ENCODE data around the gene FRAS1. TPM values are rescaled to one million over a fixed set of nuclear protein-coding genes. Genes with fewer than 3 reads are reported as not detected.

The FRAS1 gene
- total and polyA plus RNA-seq, 4 experiments from 2014 or later: not detected

- POLR2A ChIA-PET (ENCODE audit: partially characterized antibody): no interaction called here
- Mint-ChIP-seq H3K27ac (no peak overlapping the region), H3K36me3 (no peaks in the 10 kb centered on the region), H3K27me3 (peaks cover 6 to 9% of the 10 kb centered on the region in 2 donors), H3K4me3 (no peak overlapping the region), H3K9me3 (peaks cover 0 to 2% (median 0%) of the 10 kb centered on the region in 8 donors), H3K4me1 (no peaks in the 10 kb centered on the region)
- Histone ChIP-seq H3K27ac (ENCODE audit: low read depth, low read length) (no peak overlapping the region), H3K9me3 (ENCODE audit: control insufficient read depth in 1 of 2, low read length in 2 of 2) (no peaks in the 10 kb centered on the region), H3K27me3 (ENCODE audit: insufficient read depth, low read length) (no peaks in the 10 kb centered on the region), H3K4me1 (ENCODE audit: insufficient read depth, low read length) (no peaks in the 10 kb centered on the region), H3K36me3 (ENCODE audit: insufficient read depth, low read length) (no peaks in the 10 kb centered on the region), H3K4me3 (ENCODE audit: low read length in 2 of 2) (no peak overlapping the region)
- no peak for DNase-seq
- CTCF ChIA-PET (ENCODE audit: partially characterized antibody): no interaction called here
- intact Hi-C loops (cut with micrococcal nuclease): no loop called here
These were observed 470.4 kb downstream of the FRAS1 start for GRCh38 chr4:78527555-78527954.

DNA sequence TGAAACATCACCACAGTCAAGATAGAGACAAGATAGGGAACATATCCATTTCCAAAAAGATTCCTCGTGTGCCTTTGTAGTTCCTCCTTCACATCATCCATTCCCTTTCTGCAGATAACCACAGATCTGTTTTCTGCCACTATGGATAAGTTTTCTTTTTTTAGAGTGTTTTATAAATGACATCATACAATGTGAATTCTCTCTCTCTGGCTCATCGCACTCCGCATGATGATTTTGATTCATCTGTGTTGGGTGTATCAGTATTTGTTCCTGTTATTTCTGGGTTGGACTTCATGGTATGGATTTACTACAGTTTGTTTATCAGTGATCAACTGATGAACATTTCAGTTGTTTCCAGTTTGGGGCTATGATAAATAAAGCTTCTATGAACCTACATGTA lies 471.2 kb downstream of the FRAS1 start:
- H3K27me3 Mint-ChIP-seq: peaks cover 6 to 9% of the 10 kb centered on the region in 2 donors
- DNase-seq: no peak
- H3K9me3 Mint-ChIP-seq: peaks cover 0 to 2% (median 0%) of the 10 kb centered on the region in 8 donors
- ChIA-PET CTCF (ENCODE audit: partially characterized antibody) (interaction anchor here (0.5 kb wide), 1 partner anchor 331 kb away, joined by 3 read pairs; no protein-coding TSS in a partner anchor), POLR2A (ENCODE audit: partially characterized antibody) (no interaction called here)
- Histone ChIP-seq H3K27me3 (ENCODE audit: insufficient read depth, low read length) (no peaks in the 10 kb centered on the region), H3K36me3 (ENCODE audit: insufficient read depth, low read length) (no peaks in the 10 kb centered on the region), H3K9me3 (ENCODE audit: control insufficient read depth in 1 of 2, low read length in 2 of 2) (no peaks in the 10 kb centered on the region), H3K4me1 (ENCODE audit: insufficient read depth, low read length) (no peaks in the 10 kb centered on the region), H3K27ac (ENCODE audit: low read depth, low read length) (no peak overlapping the region), H3K4me3 (ENCODE audit: low read length in 2 of 2) (no peak overlapping the region)
- intact Hi-C loops (cut with micrococcal nuclease): no loop called here
- no peak overlapping the region for H3K27ac Mint-ChIP-seq
- no peaks in the 10 kb centered on the region for H3K36me3 Mint-ChIP-seq
- no peaks in the 10 kb centered on the region for H3K4me1 Mint-ChIP-seq
- H3K4me3 Mint-ChIP-seq: no peak overlapping the region

- H3K27me3 Mint-ChIP-seq: peaks cover 2 to 4% of the 10 kb centered on the region in 2 donors
- H3K27me3 ChIP-seq (ENCODE audit: insufficient read depth, low read length): no peaks in the 10 kb centered on the region
- ChIA-PET CTCF (ENCODE audit: partially characterized antibody) (no interaction called here), POLR2A (ENCODE audit: partially characterized antibody) (no interaction called here)
- no peak overlapping the region for H3K27ac ChIP-seq (ENCODE audit: low read depth, low read length)
- H3K36me3 Mint-ChIP-seq: no peaks in the 10 kb centered on the region
- H3K4me1 Mint-ChIP-seq: no peaks in the 10 kb centered on the region
- no peaks in the 10 kb centered on the region for H3K9me3 ChIP-seq (ENCODE audit: control insufficient read depth in 1 of 2, low read length in 2 of 2)
- no peaks in the 10 kb centered on the region for H3K36me3 ChIP-seq (ENCODE audit: insufficient read depth, low read length)
- H3K4me1 ChIP-seq (ENCODE audit: insufficient read depth, low read length): no peaks in the 10 kb centered on the region
- no peak overlapping the region for H3K4me3 Mint-ChIP-seq
- H3K4me3 ChIP-seq (ENCODE audit: low read length in 2 of 2): no peak overlapping the region
- H3K9me3 Mint-ChIP-seq: peaks cover 0 to 2% (median 0%) of the 10 kb centered on the region in 8 donors
- intact Hi-C loops (cut with micrococcal nuclease): no loop called here
- H3K27ac Mint-ChIP-seq: no peak overlapping the region
- no peak for DNase-seq
These were observed 472.6 kb downstream of the FRAS1 start for GRCh38 chr4:78529569-78530209.

- intact Hi-C loops (cut with micrococcal nuclease): no loop called here
- Histone ChIP-seq H3K27ac (ENCODE audit: low read depth, low read length) (no peak overlapping the region), H3K27me3 (ENCODE audit: insufficient read depth, low read length) (no peaks in the 10 kb centered on the region), H3K4me1 (ENCODE audit: insufficient read depth, low read length) (no peaks in the 10 kb centered on the region), H3K36me3 (ENCODE audit: insufficient read depth, low read length) (no peaks in the 10 kb centered on the region), H3K4me3 (ENCODE audit: low read length in 2 of 2) (no peak overlapping the region), H3K9me3 (ENCODE audit: control insufficient read depth in 1 of 2, low read length in 2 of 2) (no peaks in the 10 kb centered on the region)
- no peaks in the 10 kb centered on the region for H3K4me1 Mint-ChIP-seq
- POLR2A ChIA-PET (ENCODE audit: partially characterized antibody): no interaction called here
- peaks cover 5 to 10% of the 10 kb centered on the region in 2 donors for H3K27me3 Mint-ChIP-seq
- DNase-seq: no peak
- no peak overlapping the region for H3K4me3 Mint-ChIP-seq
- CTCF ChIA-PET (ENCODE audit: partially characterized antibody): no interaction called here
- H3K36me3 Mint-ChIP-seq: no peaks in the 10 kb centered on the region
- H3K9me3 Mint-ChIP-seq: peaks cover 0 to 4% (median 0%) of the 10 kb centered on the region in 8 donors
- H3K27ac Mint-ChIP-seq: no peak overlapping the region
These were observed 474.9 kb downstream of the FRAS1 start for GRCh38 chr4:78532046-78532445.

GRCh38 chr4:78533854-78534253 lies 476.7 kb downstream of the FRAS1 start:
- POLR2A ChIA-PET (ENCODE audit: partially characterized antibody): no interaction called here
- Histone ChIP-seq H3K27me3 (ENCODE audit: insufficient read depth, low read length) (no peaks in the 10 kb centered on the region), H3K4me3 (ENCODE audit: low read length in 2 of 2) (no peak overlapping the region), H3K4me1 (ENCODE audit: insufficient read depth, low read length) (no peaks in the 10 kb centered on the region), H3K9me3 (ENCODE audit: control insufficient read depth in 1 of 2, low read length in 2 of 2) (no peaks in the 10 kb centered on the region), H3K36me3 (ENCODE audit: insufficient read depth, low read length) (no peaks in the 10 kb centered on the region), H3K27ac (ENCODE audit: low read depth, low read length) (no peak overlapping the region)
- Mint-ChIP-seq H3K4me1 (no peaks in the 10 kb centered on the region), H3K9me3 (peaks cover 0 to 4% (median 0%) of the 10 kb centered on the region in 8 donors), H3K4me3 (no peak overlapping the region), H3K27me3 (peaks cover 8 to 12% of the 10 kb centered on the region in 2 donors), H3K27ac (peak overlapping the region in 1 of 7 donors; percentile 4), H3K36me3 (no peaks in the 10 kb centered on the region)
- intact Hi-C loops (cut with micrococcal nuclease): no loop called here
- no peak for DNase-seq
- CTCF ChIA-PET (ENCODE audit: partially characterized antibody): no interaction called here

DNA sequence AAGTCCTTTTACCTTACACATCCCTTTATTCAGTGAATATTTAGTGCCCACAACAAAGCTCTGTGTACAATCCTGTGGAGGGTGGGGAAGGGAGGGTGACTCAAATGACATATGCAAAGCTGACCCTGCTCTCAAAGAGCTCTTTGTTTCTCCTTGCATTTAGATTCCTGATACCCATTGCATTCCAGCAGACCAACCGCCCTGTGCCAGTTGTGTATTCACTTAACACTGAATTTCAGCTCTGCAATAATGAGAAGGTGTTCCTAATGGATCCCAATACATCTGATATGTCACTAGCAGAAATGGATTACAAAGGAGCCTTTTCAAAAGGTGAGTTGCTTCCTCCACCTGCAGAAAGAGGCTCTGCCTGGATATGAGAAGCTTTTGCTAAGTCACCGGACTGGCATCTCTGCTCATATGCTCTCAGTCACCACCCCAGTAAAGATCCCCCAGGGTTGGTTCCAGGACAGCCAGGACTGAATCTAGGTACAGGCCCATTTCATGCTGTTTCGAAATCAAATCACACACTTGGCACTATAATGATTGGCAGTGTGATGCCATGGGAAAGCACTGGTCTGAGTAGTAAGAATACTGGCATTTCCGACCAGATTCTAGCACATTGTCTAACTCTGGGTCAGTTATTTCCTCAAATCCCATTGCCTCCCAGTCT lies 477.3 kb downstream of the FRAS1 start:
- no peak for DNase-seq
- H3K4me3 ChIP-seq (ENCODE audit: low read length in 2 of 2): no peak overlapping the region
- H3K4me1 ChIP-seq (ENCODE audit: insufficient read depth, low read length): no peaks in the 10 kb centered on the region
- no peaks in the 10 kb centered on the region for H3K36me3 ChIP-seq (ENCODE audit: insufficient read depth, low read length)
- intact Hi-C loops (cut with micrococcal nuclease): no loop called here
- Mint-ChIP-seq H3K4me1 (no peaks in the 10 kb centered on the region), H3K27me3 (peaks cover 8 to 12% of the 10 kb centered on the region in 2 donors), H3K27ac (no peak overlapping the region), H3K9me3 (peaks cover 0 to 4% (median 0%) of the 10 kb centered on the region in 8 donors), H3K4me3 (no peak overlapping the region), H3K36me3 (no peaks in the 10 kb centered on the region)
- POLR2A ChIA-PET (ENCODE audit: partially characterized antibody): no interaction called here
- no peak overlapping the region for H3K27ac ChIP-seq (ENCODE audit: low read depth, low read length)
- H3K9me3 ChIP-seq (ENCODE audit: control insufficient read depth in 1 of 2, low read length in 2 of 2): no peaks in the 10 kb centered on the region
- CTCF ChIA-PET (ENCODE audit: partially characterized antibody): no interaction called here
- no peaks in the 10 kb centered on the region for H3K27me3 ChIP-seq (ENCODE audit: insufficient read depth, low read length)

DNA sequence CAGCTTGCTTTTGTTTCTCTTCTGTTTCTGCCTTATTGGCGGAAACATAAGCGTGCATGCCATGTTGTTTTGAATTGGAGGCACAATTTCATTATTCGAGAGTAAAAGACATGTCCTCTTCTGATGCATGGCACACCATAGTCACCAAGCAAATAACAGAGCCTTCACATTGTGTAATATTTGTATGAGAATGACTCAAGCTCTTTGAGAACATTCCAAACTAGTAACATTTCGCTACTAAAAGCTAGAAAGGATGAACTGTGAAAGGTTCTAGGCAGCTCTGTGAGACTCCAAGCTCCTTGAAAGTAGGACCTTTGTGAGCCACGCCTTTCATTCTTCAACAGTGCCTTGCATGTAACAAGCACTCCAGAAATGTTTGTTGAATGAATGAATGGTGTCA lies 485.2 kb downstream of the FRAS1 start:
- H3K36me3 ChIP-seq (ENCODE audit: insufficient read depth, low read length): no peaks in the 10 kb centered on the region
- Mint-ChIP-seq H3K9me3 (peaks cover 0 to 3% (median under 1%) of the 10 kb centered on the region in 8 donors), H3K36me3 (no peaks in the 10 kb centered on the region), H3K4me3 (no peak overlapping the region), H3K4me1 (no peaks in the 10 kb centered on the region), H3K27me3 (peaks cover 4 to 12% of the 10 kb centered on the region in 2 donors), H3K27ac (no peak overlapping the region)
- ChIA-PET POLR2A (ENCODE audit: partially characterized antibody) (no interaction called here), CTCF (ENCODE audit: partially characterized antibody) (no interaction called here)
- H3K27me3 ChIP-seq (ENCODE audit: insufficient read depth, low read length): no peaks in the 10 kb centered on the region
- no peaks in the 10 kb centered on the region for H3K4me1 ChIP-seq (ENCODE audit: insufficient read depth, low read length)
- intact Hi-C loops (cut with micrococcal nuclease): no loop called here
- no peak for DNase-seq
- H3K9me3 ChIP-seq (ENCODE audit: control insufficient read depth in 1 of 2, low read length in 2 of 2): no peaks in the 10 kb centered on the region
- no peak overlapping the region for H3K27ac ChIP-seq (ENCODE audit: low read depth, low read length)
- no peak overlapping the region for H3K4me3 ChIP-seq (ENCODE audit: low read length in 2 of 2)

All from CD4-positive, alpha-beta memory T cell (primary cell).